ENCODE results near the gene HIPK2.

The HIPK2 gene

DNA sequence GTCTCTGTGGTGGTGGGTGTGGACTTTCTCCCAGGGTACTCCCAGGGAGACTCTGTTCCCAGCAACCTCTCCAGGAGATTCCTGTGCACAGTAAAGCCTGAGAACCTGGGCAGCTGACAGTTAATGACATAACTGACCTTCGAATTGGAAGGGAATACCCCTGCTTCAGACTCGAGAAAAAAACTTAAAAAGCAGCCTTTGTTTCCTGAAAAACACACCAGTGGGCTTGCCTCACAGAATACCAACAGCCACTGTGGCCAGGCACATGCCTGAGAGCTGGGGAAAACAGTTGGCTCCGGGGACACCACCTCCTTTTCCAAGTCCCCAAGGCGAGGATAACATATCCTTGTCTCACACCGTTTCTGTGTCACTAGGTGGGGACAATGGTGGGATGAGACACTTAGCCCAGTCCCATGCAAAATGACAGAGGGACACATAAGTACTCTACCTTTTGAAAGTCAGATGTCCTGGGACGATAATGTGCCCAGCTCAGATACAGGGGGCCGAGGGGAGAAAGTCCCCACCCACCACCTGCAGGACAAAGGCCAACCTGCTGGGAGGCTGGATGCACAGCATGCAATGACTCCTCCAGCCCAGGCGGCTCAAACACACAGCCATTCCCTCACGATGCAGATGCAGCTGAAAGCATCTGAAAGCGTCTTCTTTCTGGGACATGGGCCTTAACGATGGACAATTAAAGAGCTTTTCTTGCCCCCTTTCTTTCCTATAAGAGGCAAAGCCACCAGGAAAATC, 65.6 kb downstream of the HIPK2 start:
- DNase-seq, result no peak

DNA sequence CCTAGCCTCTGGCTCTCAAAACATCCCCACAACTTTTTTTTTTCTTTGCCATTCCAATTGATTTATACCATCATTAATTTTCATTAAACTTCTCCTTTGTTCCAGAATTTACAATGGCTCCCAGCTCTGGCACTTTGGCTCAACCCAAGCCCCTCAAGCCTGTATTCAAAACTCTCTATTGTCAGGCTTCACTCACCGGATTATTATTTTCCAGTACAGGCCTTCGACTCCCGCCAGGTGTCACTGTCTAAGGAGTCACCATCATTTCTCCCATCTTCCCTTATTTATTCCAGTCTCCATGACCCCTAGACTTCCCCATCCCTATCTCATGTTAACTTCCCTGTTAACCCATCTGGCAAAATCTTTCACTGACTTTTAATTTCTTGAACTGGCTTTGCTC, 67.8 kb downstream of the HIPK2 start:
- DNase-seq, result no peak

DNA sequence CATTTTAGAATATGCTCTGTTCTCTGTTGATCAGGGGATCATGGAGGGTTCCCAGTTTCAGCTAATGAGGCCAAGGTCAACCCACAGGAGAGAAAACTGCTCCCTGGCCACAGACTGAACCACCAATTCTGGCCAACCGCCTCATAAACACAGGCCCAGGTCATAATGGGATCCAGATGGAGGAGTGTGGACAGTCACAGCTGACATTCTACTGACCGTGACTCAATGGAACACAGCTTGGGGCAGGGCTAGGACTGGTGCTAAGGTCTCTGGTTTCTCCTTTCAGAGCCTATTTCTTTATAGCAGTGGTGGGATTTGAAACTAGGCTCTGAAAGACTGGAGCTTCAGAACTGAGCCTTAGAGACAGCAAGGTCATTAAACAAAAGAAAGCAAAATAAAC, 68.3 kb downstream of the HIPK2 start:
- DNase-seq, result no peak

DNA sequence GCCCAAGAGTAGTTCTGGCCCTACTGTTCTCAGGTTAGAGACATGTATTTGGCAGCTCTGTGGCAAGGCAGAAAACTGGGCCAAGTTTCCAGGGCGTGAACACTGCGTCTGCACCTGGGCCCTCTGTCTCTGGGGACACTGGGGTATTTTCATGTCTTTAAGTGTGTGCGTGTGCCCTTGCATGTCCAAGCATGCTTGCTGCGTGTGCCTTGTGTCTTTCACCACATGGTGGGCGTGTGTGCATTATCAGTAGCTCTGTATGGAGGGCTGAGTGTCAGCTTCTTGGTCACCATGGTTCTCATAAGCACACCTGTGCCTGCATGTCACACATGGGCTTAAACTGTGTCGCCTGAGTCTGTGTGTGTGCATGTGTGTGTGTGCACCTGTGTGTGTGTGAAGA, 69.3 kb downstream of the HIPK2 start:
- DNase-seq, result no peak

DNA sequence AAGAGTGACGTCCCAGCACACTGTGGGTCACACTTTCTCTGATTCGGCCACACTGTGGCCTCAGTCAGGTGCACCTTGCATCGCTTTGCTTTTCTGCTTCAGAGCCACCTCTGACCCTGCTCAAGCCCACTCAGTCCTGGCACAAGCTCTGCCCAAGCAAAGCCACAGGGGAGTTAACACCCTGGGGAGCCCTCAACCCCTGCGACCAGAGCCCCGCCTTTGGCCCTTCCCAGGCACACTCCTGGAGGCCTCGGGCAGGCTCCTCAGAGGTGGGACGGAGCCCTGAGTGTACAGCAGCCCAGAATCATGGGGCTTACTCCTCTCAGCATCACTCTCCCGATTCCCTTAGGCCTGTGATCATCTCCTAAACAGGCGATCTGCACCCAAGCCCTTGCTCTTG, 71.0 kb downstream of the HIPK2 start:
- no peak for DNase-seq

DNA sequence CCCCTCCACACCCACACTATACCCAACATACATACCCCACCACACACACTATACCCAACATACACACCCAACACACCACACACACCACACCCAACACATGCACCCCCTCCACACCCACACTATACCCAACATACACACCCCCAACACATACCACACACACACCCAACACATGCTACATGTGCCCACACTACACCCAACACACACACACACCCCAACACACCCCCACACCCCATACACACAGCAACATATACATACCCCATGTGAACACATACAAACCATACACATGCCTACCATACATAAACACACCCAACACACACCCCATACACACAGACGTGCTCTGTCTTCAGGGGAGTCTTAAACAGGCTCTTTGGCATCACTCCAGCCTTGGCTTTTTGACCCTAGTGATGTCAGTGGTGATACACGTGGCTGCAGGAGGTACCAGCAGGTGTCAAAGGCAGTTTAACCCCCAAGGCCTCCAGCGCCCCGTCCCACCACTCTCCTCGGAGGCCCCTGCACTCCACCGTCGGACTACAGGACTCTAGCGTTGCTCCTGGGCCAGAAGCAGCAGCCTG, 73.4 kb downstream of the HIPK2 start:
- no peak for DNase-seq

DNA sequence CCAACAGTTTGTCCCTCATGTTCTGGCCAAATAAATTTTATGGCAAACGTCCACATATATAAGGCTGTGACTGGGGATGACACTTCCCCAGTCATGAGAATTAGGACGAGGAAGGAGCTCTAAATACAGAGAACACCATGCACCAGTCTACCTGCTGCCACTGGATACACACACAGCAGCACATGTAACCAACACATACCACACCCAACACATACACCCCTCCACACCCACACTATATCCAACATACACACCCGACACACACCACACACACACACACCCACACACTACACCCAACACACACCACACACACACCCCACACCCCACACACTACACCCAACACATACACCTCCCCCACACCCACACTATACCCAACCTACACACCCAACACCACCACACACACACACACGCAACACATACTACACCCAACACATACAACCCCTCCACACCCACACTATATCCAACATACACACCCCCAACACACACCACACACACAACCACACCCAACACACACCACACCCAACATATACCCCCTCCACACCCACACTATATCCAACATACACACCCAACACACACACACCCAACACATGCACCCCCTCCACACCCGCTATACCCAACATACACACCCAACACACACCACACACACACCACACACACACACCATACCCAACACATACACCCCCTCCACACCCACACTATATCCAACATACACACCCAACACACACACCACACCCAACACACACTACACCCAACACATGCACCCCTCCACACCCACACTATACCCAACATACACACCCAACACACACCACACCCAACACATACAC, 74.1 kb downstream of the HIPK2 start:
- DNase-seq, result no peak

DNA sequence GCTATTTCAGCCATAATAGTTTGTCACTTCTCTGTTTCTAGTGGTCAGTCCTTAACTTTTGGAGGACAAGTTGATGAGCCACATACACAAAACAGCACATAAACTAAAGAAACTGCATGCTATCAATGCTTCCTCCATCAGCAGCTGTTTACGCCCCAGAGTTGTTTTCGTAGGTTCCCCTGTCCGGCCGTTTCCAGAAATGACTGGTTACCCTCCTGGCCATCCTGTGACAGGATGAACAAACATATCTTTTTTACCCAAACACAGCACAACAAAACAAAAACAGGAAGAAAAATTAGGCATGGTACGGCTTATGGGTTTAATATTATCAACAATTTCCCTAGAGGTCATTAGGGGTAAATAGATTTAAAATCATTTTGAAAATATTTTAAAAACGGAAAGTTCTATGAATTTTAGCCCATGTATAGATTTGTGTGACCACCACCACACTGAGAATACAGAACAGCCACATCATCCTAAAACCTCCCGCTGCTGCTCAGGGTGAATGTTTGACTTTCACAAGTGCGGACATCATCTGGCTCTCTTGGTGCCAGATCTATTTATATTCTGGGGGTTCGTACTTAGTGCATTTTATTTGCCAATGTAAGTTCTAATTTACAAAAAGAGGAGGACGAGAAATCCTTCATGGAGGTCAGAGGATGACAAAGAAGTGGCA, 74.8 kb downstream of the HIPK2 start:
- no peak for DNase-seq

DNA sequence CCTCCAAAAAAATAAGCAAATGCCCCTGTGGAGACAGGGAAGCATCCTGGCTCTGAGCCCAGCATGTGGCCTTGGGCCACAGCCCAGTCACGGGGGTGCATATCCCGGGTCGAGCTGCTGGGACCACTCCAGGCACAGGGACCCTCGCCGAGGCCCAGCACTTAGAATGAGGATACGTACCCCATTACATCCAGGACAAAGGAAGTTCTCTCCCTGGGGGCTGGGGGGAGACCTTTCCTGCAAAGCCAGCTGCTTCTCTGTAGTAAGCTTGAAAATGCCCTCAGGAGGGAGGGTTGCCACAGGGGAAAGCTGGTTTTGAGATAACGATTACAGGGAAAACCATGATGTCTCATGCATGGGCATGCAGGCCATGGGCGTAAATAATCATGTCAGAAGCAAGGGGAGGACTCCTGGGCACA, 75.5 kb downstream of the HIPK2 start:
- no peak for DNase-seq

DNA sequence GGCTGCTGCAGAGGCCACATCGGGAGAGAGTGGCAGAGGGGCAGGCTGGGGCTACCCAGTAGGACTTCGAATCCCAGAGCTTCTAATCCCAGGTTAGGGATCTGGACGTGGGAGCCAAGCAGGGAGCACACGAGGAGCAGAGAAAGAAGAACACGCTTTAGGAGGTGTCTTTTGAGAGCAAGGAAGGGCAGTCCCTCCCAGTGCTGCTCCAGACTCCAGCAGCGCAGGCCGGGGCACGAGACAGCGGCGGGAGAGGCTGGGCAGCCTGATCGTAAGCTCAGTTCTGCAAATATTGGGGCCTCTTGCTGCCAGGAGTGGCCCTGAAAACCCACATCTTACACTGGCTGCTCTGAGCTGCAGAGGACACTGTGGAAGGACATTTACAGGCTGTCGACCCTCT, 75.9 kb downstream of the HIPK2 start:
- DNase-seq, result no peak

DNA sequence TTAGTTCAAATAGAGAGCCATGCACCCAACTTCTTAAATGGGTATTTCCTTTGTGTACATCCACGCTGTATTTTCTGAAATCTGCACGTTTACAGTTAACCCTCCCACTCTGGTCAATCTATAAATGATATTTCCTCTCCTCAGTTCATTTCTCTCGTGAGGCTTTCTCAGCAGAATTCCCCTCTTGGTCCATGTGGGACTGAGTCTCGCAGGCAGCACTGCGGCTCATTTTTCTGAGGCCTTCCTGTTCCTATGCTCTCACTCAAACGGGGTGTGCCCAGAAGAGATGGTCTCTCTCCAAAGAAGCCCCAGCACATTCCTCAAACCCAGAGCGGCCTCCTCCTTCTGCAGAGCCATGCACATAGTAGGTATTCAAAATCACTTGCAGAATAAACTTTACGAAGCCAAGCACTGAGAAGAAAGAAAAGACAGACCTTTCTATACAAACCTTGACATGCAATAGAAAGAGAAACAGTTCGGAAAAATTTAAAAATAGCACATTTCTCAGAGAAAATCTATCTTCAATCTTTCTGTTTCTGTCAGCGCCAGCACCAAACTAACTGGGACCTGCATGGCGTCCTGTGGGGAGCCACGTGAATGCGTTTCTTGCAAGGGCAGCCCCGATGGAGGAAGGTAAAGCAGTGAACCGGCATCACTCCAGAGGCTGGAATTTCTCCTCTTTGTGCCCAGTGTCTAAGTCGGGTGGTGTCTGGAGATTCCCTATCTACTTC, 77.1 kb downstream of the HIPK2 start:
- no peak for DNase-seq

DNA sequence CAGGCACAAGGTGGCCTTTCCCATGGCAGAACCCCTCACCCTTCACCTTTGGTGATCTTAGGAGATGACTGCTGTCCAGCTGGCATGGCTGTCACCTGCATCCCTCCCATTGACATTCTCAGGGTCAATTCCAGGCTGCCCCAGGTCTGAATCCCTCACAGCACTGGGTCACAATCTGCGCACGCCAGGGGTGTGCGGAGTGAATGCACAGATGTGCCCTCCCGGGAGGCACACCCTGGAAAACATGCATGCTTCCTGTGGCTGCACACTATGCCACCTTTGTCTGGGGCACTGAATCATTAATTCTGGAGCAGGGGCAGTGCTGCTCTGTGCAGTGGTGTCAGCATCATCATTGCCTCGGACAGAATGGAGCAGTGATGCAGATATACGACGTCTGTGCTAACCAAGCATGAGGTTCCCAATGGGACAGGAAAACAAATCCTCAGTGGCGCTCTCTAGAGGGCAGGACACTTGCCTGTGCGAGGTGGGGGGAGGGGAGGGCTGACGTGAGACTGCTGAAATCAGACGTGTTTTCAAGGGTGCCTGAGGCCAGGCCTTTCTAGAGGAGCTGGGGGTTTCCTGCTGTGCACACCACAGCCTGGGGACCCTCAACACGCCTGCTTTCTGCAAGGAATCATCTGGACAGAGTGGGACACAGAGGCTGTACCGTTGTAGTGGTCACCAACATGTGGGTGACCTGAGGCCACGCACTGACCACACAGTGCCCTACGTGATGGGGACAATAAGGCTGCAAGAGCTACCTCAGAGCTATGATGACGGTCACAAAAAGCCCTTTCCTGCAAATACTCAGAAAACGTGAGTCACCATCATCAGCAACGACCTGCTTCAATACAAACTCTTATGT, 77.9 kb downstream of the HIPK2 start:
- DNase-seq, result no peak

DNA sequence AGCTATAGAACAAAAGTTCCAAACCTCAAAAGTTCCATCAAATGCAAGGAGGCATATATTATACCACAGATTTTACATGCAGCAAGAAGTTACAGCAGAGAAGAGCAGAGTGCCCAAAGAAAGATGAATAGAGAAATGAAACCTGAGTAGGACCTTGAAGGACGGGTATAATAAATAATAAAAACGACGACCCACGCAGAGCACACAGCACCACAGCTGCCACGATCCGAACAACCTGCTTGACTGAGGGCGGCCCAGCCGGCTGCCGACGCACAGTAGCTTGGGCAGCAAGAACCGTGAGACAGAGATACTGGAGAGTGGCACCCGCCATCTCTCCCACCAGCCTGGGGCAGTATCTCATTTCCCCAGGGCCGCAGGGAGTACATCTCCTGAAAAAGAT, 79.0 kb downstream of the HIPK2 start:
- no peak for DNase-seq

DNA sequence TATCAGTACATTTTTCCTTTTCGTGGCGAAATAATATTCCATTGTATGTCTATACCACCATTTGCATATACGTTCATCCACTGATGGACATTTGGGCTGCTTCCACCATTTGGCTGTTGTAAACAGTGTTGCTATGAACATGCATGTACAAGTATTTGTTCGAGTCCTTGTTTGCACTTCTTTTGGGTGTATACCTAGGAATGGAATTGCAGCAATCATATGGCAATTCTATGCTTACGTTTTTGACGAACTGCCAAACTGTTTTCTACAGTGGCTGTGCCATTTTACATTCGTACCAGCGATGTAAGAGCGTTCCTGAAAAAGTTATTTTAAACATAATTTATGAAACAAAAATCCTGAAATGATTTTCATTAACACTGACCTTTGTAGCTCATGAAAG, 79.5 kb downstream of the HIPK2 start:
- no peak for DNase-seq

DNA sequence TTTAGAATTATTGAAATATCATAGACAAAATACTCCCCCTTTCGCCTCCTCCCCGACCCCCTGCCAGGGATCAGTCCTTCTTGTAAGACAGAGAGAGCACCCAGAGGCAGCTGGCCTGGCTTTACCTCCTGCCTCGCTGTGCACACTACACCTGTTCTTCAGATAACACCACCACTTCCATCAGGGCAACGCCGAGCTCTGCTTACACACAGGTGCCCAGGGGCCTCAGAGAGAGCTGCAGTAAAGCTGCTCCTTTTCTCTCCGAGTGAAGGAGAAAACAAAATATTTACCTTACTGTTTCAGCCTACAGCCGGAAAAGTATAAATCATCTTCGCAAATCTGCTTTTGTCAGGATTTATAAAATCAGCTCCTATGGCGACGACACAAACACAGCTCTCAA, 80.7 kb downstream of the HIPK2 start:
- DNase-seq, result no peak

DNA sequence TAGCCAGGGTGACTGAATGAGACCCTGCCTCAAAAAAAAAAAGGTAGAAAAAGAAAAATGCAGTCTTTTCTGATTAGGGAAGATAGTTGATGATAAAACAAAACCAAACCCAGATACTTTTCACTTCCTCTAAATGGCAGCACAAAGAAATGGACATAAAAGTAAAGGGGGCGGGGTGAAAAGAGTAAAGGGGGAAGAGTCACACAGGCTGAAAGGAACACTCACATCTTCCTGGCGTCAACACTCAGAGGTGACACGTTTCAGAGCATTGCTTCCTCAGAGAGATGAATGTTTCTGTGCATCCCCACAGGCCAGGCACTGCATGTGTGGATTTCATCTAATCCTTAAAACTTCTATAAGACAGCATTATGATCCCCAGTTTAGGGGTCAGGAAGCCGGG, 81.2 kb downstream of the HIPK2 start:
- DNase-seq, result no peak

DNA sequence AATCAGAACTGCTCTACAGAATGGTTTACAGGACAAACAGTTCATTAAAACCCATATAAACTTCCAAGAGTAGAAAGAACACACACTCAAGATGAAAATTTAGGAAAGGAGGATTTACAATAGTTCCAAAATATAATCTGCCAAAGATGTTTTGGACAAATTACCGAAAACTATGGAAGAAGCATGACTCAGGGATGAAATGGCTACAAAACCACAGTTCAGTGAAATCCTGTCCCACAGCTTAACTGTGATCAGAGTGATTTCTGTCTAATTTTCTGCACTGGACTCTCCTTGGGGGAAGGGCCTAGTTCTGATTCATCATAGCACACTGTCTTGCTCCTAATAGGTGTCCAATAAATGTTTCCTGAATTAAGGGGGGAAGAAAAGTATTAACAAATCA, 82.2 kb downstream of the HIPK2 start:
- DNase-seq, result no peak

DNA sequence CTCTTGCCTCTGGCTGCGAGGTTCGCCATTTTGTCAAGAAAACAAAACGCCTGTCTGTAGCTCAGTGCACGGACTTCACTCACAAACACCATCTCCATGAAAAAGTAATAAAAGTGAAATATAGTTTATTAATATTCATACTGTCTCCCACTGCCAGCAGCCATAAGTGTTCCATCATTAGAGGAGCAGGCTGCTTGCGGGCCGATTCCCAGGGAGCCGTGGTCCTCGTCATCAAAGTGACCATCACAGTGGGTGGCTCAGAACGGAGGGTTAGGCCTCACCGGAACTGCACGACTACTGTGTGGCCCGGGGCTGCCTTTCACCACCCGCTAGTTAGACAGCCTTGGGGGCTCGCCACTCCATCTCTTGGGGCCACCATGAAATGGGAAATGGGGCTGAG, 82.7 kb downstream of the HIPK2 start:
- DNase-seq, result no peak

DNA sequence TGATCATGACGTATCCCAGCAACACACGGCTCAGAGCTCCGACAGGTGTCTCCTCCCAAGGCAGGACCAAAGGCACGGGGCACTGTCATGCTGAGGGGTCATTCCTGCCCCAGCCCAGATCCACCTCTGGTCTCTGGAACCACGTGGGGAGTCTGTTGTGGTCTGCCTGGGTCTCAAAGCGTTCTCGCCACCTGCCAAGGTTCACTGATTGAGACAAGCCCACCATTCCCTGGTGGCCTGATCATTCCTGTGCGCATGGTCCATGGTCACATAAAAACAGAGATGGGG, 83.5 kb downstream of the HIPK2 start:
- DNase-seq, result no peak

DNA sequence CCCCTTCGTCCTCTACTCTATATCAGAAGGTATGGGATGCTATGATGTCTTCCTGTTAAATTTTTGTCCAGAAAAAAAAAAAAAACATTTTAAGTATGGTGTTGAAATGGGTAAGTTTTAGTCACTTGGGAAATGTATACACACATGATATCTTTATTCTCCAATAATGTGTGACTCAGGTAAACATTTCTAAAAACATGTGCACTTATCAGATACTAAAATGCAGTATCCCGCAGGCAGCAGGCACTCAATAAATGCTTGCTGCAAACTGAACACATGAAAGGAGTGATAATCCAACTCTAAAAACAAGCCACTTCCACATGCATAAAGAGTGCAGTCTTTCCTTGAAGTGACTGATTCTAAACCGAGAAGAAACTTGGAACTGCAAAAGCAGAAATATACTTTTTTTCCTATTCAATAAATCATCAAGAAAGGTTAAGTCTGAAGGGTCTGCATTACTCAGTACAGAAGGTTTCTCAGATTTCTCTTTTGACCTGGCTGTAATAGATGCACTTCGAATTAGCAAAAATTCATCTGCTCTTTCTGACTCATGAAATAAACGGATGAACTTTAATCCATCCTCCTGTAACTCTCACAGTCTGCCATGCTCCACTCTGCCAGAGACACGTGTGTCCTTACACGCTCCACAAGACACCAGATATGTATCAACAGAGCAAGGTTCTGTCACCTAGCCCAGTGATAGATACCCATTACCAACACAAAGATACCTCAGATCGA, 84.0 kb downstream of the HIPK2 start:
- no peak for DNase-seq

DNA sequence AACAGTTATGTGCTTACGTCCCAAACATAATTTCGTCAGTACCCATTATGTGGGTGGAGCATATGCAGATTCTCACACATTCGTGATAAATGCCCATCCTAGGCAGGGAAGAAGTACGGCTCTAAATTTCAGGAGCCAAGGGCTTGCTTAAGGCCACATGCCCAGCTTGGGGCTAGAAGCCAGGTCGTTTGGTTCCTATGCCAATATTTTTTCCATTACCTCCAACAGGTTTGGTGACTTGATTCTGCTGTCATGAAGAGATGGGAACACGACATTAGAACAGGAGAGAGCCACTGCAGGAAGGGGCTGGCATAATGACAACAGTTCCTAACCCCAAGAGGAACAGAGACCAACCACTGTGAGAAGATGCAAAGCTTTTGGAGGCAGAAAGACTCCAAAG, 85.1 kb downstream of the HIPK2 start:
- DNase-seq, result no peak
